Measurements from ENCODE around the gene DNAJC22.

The DNAJC22 gene

GRCh38 chr12:49345051-49345824, 1.4 kb upstream of the DNAJC22 start:
- DNase-seq (ENCODE audit: low read depth in 2 of 2): no peak

DNA sequence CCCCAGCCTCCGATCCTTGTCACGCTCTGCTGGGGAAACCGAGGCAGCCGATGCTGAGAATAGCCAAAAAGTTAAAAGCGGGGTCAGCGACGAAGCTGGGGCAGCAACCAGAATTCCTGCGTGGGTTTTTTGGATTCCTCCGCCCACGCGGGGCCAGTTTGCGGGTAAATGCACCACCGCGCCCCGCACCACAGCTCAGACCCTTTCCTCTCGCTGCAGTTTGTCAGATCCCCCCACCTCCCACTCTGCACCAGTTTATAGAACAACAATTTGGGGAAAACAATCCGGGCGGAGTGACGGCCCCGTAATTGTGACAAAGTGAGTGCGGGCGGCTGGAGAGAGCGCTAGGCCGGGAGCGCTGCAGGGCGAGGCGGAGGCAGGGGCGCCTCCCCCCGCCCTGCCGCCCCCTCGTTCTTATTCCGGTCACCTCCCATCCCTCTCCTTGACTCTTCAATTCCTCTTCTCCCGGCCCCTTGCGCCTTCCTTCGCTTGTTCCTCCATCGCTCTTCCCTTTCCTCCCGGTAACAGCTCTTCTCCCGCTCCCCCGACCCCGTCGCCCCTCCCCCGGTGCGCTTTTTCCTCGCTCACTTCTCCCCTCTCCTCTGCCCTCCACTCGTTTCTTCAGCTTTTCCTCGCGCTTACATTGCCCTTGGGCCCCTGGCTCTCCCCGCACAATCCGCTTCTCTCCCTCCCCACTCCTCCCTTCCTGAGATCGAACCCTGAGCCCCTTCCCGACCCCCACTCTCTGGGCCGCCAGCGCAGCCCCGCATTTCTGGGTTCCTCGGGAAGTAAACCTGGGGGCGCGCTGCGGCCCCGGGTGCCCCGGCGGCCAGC, 646 bp upstream of the DNAJC22 start:
- DNase-seq (ENCODE audit: low read depth in 2 of 2): no peak

DNA sequence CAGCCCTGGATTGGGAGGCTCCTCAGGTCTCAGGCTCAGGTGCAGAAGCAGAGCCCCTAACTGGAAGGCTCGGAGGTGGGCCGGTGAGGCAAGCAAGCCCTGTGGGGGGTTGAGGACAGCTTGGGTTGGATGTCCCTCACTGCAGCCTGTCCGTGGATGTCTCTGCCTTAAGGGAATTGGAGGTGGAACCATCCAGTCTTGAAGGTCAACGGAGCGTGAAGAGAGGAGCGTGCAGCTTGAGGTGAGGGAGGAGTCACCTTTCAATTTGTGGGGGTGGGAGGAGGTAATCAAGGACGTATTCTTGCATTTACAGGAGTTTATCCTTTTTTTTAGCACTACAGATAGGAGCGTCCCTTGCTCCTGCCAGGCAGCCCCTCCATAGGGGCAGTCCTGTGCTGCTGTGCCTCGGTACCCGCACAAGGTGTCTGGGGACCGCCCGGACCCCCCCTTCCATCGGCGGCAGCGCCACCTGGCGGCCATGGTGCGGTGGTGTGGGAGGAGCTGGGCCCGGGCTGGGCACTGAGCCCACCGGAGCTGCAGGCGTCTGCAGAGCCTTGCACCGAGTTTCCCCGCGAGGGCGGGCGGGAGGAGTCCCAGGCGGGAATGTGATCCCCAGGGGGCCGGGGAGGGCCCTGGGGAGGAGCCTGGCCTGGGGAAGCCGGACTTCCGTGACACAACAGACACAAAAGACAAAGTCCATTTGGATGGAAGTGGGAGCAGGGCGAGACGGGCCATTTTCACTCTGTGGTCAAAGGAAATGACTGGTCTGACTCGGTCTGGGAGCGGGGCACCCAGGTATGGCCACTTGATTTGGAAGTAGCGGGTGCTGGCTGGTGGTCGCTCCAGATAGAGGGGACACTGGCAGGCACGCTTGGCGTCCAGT, 864 bp downstream of the DNAJC22 start:
- DNase-seq (ENCODE audit: low read depth in 2 of 2): peak; percentile 31 to 36

DNA sequence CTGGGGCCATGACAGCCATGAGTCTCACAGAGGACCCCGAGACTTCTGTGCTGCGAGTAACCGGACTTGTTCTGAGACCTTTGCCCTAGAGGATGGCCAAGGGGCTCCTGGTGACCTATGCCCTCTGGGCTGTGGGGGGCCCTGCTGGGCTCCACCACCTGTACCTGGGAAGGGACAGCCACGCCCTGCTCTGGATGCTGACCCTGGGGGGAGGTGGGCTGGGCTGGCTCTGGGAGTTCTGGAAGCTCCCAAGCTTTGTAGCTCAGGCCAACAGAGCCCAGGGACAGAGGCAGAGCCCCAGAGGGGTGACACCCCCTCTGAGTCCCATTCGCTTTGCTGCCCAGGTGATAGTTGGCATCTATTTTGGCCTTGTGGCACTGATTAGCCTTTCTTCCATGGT, 2.1 kb downstream of the DNAJC22 start:
- no peak for DNase-seq (ENCODE audit: low read depth in 2 of 2)

DNA sequence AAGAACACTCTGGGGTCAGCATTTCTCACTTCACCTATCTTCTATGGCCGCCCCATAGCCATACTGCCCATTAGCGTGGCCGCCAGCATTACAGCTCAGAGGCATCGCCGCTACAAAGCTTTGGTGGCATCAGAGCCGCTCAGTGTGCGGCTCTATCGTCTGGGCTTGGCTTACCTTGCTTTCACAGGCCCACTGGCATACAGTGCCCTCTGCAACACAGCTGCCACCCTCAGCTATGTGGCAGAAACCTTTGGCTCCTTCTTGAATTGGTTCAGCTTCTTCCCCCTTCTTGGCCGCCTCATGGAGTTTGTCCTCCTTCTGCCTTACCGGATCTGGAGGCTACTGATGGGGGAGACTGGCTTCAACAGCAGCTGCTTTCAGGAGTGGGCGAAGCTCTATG, 2.6 kb downstream of the DNAJC22 start:
- no peak for DNase-seq (ENCODE audit: low read depth in 2 of 2)

DNA sequence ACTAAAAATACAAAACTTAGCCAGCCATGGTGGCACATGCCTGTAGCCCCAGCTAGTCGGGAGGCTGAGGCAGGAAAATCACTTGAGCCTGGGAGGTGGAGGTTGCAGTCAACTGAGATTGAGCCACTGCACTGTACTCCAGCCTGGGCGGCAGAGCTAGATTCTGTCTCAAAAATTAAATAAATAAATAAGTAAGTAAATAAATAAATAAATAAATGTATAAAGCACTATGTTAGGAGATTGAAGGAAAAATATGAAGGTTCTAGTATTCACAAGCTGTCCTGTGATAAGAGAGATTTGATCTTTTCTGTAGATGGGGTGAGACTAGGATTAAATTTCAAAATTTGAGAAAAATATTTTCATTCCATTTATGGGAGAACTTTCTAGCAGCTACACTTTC, 5.7 kb downstream of the DNAJC22 start:
- no peak for DNase-seq (ENCODE audit: low read depth in 2 of 2)

DNA sequence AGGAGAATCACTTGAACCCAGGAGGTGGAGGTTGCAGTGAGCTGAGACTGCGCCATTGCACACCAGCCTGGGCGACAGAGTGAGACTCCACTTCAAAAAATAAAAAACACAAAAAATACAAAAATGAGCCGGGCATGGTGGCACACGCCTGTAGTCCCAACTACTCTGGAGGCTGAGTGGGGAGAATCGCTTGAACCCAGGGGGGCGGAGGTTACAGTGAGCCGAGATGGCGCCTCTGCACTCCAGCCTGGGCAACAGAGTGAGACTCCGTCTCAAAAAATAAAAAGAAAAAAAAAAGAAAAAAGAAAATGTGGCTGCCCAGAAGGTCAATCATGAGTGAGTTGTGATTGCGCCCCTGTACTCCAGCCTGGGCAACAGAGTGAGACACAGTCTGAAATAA, 9.2 kb downstream of the DNAJC22 start:
- DNase-seq (ENCODE audit: low read depth in 2 of 2): no peak

GRCh38 chr12:49357103-49357678, 10.5 kb downstream of the DNAJC22 start:
- no peak for DNase-seq (ENCODE audit: low read depth in 2 of 2)

DNA sequence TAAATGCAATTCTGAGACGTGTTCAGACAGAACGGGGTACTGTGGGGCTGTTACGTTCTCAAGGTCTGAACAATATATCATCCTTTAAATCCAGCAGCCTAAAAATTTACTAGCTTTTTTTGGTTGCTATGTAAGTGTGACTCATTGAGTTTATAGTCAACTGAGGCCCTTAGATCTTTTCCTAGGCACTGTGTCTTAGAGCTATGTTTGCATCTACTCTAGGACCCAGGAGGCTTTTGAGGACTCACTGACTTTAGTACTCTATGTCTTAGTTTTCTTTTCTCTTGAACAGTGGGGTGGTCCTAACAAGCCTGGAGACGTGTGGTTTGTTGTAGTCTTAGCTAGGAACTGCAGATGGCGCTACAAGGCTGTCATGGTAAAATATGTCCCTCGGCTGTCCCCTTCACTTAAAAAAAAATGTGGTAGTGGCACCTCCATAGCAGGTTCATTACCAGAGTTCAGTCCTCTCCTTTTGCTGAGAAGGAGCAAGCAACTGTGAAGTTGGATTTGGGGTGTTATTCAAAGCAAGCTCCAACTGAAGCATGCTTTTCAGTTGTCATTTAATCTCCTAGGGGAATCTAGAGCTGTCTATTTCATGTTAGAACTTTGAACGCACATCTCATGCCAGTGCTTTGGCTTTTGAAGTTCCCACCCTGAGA, 11.9 kb downstream of the DNAJC22 start:
- DNase-seq (ENCODE audit: low read depth in 2 of 2): no peak

- DNase-seq (ENCODE audit: low read depth in 2 of 2): no peak
Observed at GRCh38 chr12:49359671-49360070, 13.0 kb downstream of the DNAJC22 start.

GRCh38 chr12:49362077-49362476, 15.4 kb downstream of the DNAJC22 start:
- DNase-seq (ENCODE audit: low read depth in 2 of 2): no peak

- DNase-seq (ENCODE audit: low read depth in 2 of 2): no peak
Observed at GRCh38 chr12:49364989-49365388, 18.3 kb downstream of the DNAJC22 start.

GRCh38 chr12:49365542-49365941, 18.9 kb downstream of the DNAJC22 start:
- DNase-seq (ENCODE audit: low read depth in 2 of 2): no peak

- no peak for DNase-seq (ENCODE audit: low read depth in 2 of 2)
Observed at GRCh38 chr12:49366096-49366651, 19.5 kb downstream of the DNAJC22 start.

DNA sequence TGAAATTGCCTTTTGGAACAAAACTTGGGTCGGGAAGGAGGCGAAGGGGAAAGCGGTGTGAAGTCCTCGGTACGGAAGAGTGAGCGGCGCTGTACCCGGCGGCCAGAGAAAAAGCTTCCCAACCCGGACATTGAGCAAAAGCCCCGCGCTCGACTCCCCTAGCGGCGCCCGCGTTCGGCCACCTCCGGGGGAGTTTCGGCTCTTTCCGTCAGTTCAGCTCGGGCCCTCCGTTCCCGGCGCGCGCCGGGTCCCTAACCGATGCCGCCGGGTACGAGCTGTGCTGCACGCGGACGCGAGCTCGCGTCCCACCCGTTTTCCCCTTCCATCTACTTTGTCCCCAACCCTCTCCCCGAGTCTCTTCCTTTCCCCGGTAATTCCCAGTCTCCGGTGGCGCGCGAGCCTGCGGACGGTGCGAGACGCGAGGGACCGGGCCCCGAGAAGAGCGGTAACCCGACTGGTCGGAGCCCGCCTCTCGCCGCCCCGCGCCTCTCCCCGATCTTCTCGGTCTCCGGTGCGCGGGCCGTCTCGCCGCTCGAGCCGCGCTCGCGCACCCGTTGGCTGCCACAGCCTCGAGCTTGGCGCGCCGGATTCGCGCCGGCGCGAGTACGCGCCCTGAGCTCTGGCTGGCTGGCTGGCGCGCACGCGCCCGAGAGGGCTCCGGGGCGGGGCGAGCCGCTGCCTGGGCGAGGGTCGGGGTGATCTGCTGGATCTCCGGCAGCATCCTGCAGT, 20.1 kb downstream of the DNAJC22 start:
- DNase-seq (ENCODE audit: low read depth in 2 of 2): peak; percentile 85 to 90

- DNase-seq (ENCODE audit: low read depth in 2 of 2): no peak
Observed at GRCh38 chr12:49367381-49368239, 20.9 kb downstream of the DNAJC22 start, which contains the start of gene SPATS2. Gene SPATS2, plus strand, starts transcription at chr12:49367462. Its CDS starts 93,551 bp downstream, at chr12:49461013.

DNA sequence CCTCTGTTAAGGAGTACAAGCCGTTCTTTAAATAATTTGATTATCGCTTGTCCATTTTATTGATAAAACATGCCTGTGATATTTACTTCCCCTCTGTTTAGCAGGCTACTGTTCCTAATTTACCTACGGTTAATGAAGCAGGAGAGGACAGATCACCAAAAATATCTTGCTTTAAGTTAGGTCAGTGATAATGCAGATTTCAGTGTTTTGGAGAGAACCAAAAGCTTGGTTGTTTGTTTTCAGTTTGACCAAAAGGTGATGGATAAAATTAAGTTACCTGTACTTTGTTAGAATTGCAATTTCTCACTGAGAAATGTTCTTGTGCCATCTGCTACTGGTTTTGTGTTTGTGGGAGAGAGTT, 21.5 kb downstream of the DNAJC22 start:
- DNase-seq (ENCODE audit: low read depth in 2 of 2): no peak

DNA sequence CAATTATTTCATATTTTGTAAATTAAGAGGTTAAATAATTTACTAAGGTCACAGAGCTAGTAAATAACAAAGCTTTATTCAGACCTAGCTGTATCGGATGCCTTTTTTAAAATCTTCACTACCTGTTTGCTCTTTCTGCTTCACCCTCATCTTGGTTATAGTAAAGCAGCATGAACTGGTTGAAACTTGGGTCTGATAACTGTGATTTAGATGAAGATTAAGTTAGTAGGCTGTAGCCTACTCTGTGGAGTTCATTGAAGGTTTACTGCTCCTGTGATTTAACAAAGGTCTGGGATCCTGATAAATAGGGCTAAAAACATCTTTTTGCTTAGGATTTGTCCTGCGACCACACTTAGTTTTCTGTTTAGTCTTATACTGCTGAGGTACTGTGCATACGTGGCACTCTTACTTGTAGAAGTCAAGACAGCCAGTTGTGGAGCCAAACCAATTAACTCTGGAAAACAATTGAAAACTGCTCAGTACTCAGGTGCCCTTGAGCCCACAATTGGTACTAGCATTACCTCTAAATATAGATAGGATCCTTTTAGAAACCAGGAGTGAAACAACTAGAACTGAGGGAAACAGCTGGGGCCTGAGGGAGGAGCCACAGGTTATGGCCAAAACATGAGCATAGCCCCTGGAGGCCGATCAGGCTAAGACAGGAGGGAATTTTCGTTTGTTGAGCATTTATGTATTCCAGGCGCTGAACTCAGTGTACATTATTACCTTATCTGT, 22.9 kb downstream of the DNAJC22 start:
- no peak for DNase-seq (ENCODE audit: low read depth in 2 of 2)
